ENCODE data around the gene ABHD14A.

The ABHD14A gene

GRCh38 chr3:51941798-51942602 lies 32.9 kb upstream of the ABHD14A start, which contains the start of the genes PARP3 and RRP9:
TSS of gene PARP3 (plus strand) at chr3:51942363. CDS start at chr3:51943356, 993 bp downstream.
TSS of gene RRP9 (minus strand) at chr3:51941904. CDS start at chr3:51941867, 37 bp downstream.
- peak; percentile 100 for DNase-seq

- DNase-seq, result peak; percentile 62
These were observed 32.0 kb upstream of the ABHD14A start for GRCh38 chr3:51942603-51943450.

- no peak for DNase-seq
These were observed 31.1 kb upstream of the ABHD14A start for GRCh38 chr3:51943451-51944391.

GRCh38 chr3:51944451-51945021 lies 30.3 kb upstream of the ABHD14A start:
- no peak for DNase-seq

- no peak for DNase-seq
These were observed 29.6 kb upstream of the ABHD14A start for GRCh38 chr3:51945031-51945840.

- no peak for DNase-seq
These were observed 28.7 kb upstream of the ABHD14A start for GRCh38 chr3:51945926-51946705.

GRCh38 chr3:51946796-51947195 lies 28.1 kb upstream of the ABHD14A start:
- DNase-seq, result no peak

GRCh38 chr3:51947215-51947900 lies 27.5 kb upstream of the ABHD14A start:
- no peak for DNase-seq

GRCh38 chr3:51948016-51948580 lies 26.8 kb upstream of the ABHD14A start:
- no peak for DNase-seq

GRCh38 chr3:51949121-51949520 lies 25.7 kb upstream of the ABHD14A start:
- DNase-seq, result no peak

GRCh38 chr3:51950899-51951298 lies 24.0 kb upstream of the ABHD14A start:
- DNase-seq, result no peak

- DNase-seq, result peak; percentile 82
These were observed 21.4 kb upstream of the ABHD14A start for GRCh38 chr3:51953445-51953844.

- DNase-seq, result no peak
These were observed 20.8 kb upstream of the ABHD14A start for GRCh38 chr3:51954105-51954504.

GRCh38 chr3:51954713-51955112 lies 20.2 kb upstream of the ABHD14A start:
- no peak for DNase-seq

- DNase-seq, result no peak
These were observed 19.5 kb upstream of the ABHD14A start, which contains the start of gene GPR62 for GRCh38 chr3:51955175-51955892. TSS of gene GPR62 (plus strand) at chr3:51955381. CDS start at chr3:51955653, 272 bp downstream.

- DNase-seq, result no peak
These were observed 18.7 kb upstream of the ABHD14A start for GRCh38 chr3:51955893-51956770.

GRCh38 chr3:51957520-51958205 lies 17.2 kb upstream of the ABHD14A start:
- no peak for DNase-seq

All from HCEC 1CT (cell line).